Fibroblast of lung (primary cell): ENCODE measurements around the gene RAPGEF4. TPM values are rescaled to one million over a fixed set of nuclear protein-coding genes. Genes with fewer than 3 reads are reported as not detected.
A peak's percentile ranks its signal among the peaks of the same experiment; 100 is the strongest.

ENCODE experiments used
- DNase-seq, 2 donors: peaks; one replicate each; pipeline versions ENCODE4 v3.0.0 to v3.0.0-alpha.2; 2010; ENCODE audit warnings: low read depth in 2 of 2
- H2AFZ ChIP-seq: 2 replicates; pipeline ENCODE4 v1.5.1; 2012; ENCODE audit warnings: low read length, control low read depth, inconsistent platforms
- H3K27ac ChIP-seq: 2 replicates; pipeline ENCODE4 v1.5.1; 2011; ENCODE audit warnings: low read length, control low read depth; ENCODE audit not compliant: insufficient read depth
- H3K27me3 ChIP-seq: 2 replicates; pipeline ENCODE4 v1.5.1; 2011; ENCODE audit warnings: mild to moderate bottlenecking, low read length; ENCODE audit not compliant: control insufficient read depth, insufficient read depth
- H3K36me3 ChIP-seq: 2 replicates; pipeline ENCODE4 v1.5.1; 2011; ENCODE audit warnings: low read length; ENCODE audit not compliant: control insufficient read depth, insufficient read depth
- H3K4me1 ChIP-seq: 2 replicates; pipeline ENCODE4 v1.5.1; 2011; ENCODE audit warnings: low read length; ENCODE audit not compliant: control insufficient read depth, insufficient read depth; ENCODE audit errors: extremely low read depth
- H3K4me2 ChIP-seq: 2 replicates; pipeline ENCODE4 v1.5.1; 2011; ENCODE audit warnings: low read length, control low read depth; ENCODE audit not compliant: insufficient read depth; ENCODE audit errors: extremely low read depth
- H3K4me3 ChIP-seq, 4 experiments: fragments of 200-600 bp in 1 of 4; sonication (generic) in 1 of 4; replicated peaks in 1 of 4; 2 replicates each; pipeline ENCODE4 v1.5.1; 2011 to 2016; ENCODE audit warnings: low read length in 4 of 4, low read depth in 3 of 4, mild to moderate bottlenecking in 3 of 4, control low read depth in 2 of 4, inconsistent platforms in 1 of 4, mixed read lengths in 1 of 4; ENCODE audit not compliant: insufficient read depth in 1 of 4; ENCODE audit errors: control extremely low read depth in 1 of 4
- H3K79me2 ChIP-seq: 2 replicates; pipeline ENCODE4 v1.5.1; 2012; ENCODE audit warnings: mild to moderate bottlenecking, low read length, inconsistent platforms; ENCODE audit not compliant: control insufficient read depth, insufficient read depth
- H3K9ac ChIP-seq: 2 replicates; pipeline ENCODE4 v1.5.1; 2011; ENCODE audit warnings: mild to moderate bottlenecking, low read length, control low read depth; ENCODE audit not compliant: insufficient read depth
- H3K9me3 ChIP-seq: 2 replicates; pipeline ENCODE4 v1.5.1; 2012; ENCODE audit warnings: low read depth, low read length; ENCODE audit not compliant: control insufficient read depth, insufficient read depth
- H4K20me1 ChIP-seq: 2 replicates; pipeline ENCODE4 v1.5.1; 2011; ENCODE audit warnings: low read length; ENCODE audit not compliant: control insufficient read depth, insufficient read depth; ENCODE audit errors: extremely low read depth
- EZH2 ChIP-seq: IDR thresholded peaks from 2 replicates; pipeline ENCODE4 v1.5.1; 2012; ENCODE audit warnings: low read length, control low read depth, mild to moderate bottlenecking; ENCODE audit errors: missing control alignments
- polyA plus RNA-seq, 2 donors: library from polyadenylated mRNA; depleted of rRNA in 1 of 2; stranded (reverse) in 1 of 2; unstranded in 1 of 2; fragments of >200 nt; gene quantifications; 2 replicates each; pipeline ENCODE4 v1.2.1, GENCODE V29; 2011 to 2012; ENCODE audit warnings: missing spikeins in 1 of 2
- total RNA-seq: library from RNA; depleted of rRNA; stranded (reverse); fragments of >200 nt; gene quantifications from 2 replicates; pipeline ENCODE4 v1.2.1, GENCODE V29; 2014
- TF ChIP-seq, protein P1 (sequence below), 2 donors: IDR thresholded peaks in 1 of 2; conservative IDR thresholded peaks in 1 of 2; 1 replicate in 1 of 2; 2 replicates in 1 of 2; pipeline ENCODE4 v1.5.1; 2011 to 2012; ENCODE audit warnings: low read length in 2 of 2, control low read depth in 1 of 2, inconsistent platforms in 1 of 2, low read depth in 1 of 2, mild to moderate bottlenecking in 1 of 2

Gene RAPGEF4
- total and polyA plus RNA-seq, 2 donors (not counting 1 experiment from before 2014, with no cell fraction given) = 0.51 to 3.0 TPM

GRCh38 chr2:172826522-172826921, 90.9 kb downstream of the RAPGEF4 start:
- Histone ChIP-seq H3K27ac (no peak overlapping the region), H3K4me2 (no peak overlapping the region), H3K9me3 (no peaks in the 10 kb centered on the region), H3K4me3 (no peak overlapping the region), H3K27me3 (no peaks in the 10 kb centered on the region), H3K9ac (no peak overlapping the region), H3K79me2 (no peaks in the 10 kb centered on the region), H4K20me1 (no peaks in the 10 kb centered on the region), H3K4me1 (no peaks in the 10 kb centered on the region), H3K36me3 (no peaks in the 10 kb centered on the region), H2AFZ (no peak overlapping the region)
- TF ChIP-seq EZH2 = no peak
- TF ChIP-seq, protein P1, sequence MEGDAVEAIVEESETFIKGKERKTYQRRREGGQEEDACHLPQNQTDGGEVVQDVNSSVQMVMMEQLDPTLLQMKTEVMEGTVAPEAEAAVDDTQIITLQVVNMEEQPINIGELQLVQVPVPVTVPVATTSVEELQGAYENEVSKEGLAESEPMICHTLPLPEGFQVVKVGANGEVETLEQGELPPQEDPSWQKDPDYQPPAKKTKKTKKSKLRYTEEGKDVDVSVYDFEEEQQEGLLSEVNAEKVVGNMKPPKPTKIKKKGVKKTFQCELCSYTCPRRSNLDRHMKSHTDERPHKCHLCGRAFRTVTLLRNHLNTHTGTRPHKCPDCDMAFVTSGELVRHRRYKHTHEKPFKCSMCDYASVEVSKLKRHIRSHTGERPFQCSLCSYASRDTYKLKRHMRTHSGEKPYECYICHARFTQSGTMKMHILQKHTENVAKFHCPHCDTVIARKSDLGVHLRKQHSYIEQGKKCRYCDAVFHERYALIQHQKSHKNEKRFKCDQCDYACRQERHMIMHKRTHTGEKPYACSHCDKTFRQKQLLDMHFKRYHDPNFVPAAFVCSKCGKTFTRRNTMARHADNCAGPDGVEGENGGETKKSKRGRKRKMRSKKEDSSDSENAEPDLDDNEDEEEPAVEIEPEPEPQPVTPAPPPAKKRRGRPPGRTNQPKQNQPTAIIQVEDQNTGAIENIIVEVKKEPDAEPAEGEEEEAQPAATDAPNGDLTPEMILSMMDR (conservative IDR thresholded peaks at IDR 0.05 in 1 of 2, IDR thresholded peaks at IDR 0.05 in 1 of 2; ENCODE audit: low read depth in 1 of 2, low read length in 2 of 2) = no peak
- no peak for DNase-seq

- peak in 1 of 2 donors; percentile 96 for DNase-seq
- Histone ChIP-seq H3K27me3 (no peaks in the 10 kb centered on the region), H3K9ac (no peak overlapping the region), H3K4me3 (no peak overlapping the region), H3K4me2 (no peak overlapping the region), H3K79me2 (no peaks in the 10 kb centered on the region), H2AFZ (no peak overlapping the region), H3K9me3 (no peaks in the 10 kb centered on the region), H4K20me1 (no peaks in the 10 kb centered on the region), H3K36me3 (no peaks in the 10 kb centered on the region), H3K27ac (no peak overlapping the region), H3K4me1 (no peaks in the 10 kb centered on the region)
- no peak for TF ChIP-seq EZH2
- TF ChIP-seq, protein P1 (conservative IDR thresholded peaks at IDR 0.05 in 1 of 2, IDR thresholded peaks at IDR 0.05 in 1 of 2; ENCODE audit: low read depth in 1 of 2, low read length in 2 of 2) = no peak
Measured at GRCh38 chr2:172829229-172829628, 93.6 kb downstream of the RAPGEF4 start.

- H3K9ac ChIP-seq = no peak overlapping the region
- H3K4me3 ChIP-seq = no peak overlapping the region
- no peaks in the 10 kb centered on the region for H4K20me1 ChIP-seq
- no peak overlapping the region for H2AFZ ChIP-seq
- no peaks in the 10 kb centered on the region for H3K36me3 ChIP-seq
- DNase-seq = no peak
- no peaks in the 10 kb centered on the region for H3K4me1 ChIP-seq
- no peaks in the 10 kb centered on the region for H3K27me3 ChIP-seq
- TF ChIP-seq, protein P1 (conservative IDR thresholded peaks at IDR 0.05 in 1 of 2, IDR thresholded peaks at IDR 0.05 in 1 of 2; ENCODE audit: low read depth in 1 of 2, low read length in 2 of 2) = no peak
- no peak overlapping the region for H3K4me2 ChIP-seq
- no peaks in the 10 kb centered on the region for H3K9me3 ChIP-seq
- no peaks in the 10 kb centered on the region for H3K79me2 ChIP-seq
- H3K27ac ChIP-seq = no peak overlapping the region
Measured at GRCh38 chr2:172830482-172830881, 94.8 kb downstream of the RAPGEF4 start.
